K562 (cell line): ENCODE measurements around the gene CAPN2. TPM values are rescaled to one million over a fixed set of nuclear protein-coding genes. Genes with fewer than 3 reads are reported as not detected.

Experiments used
- BRCA1 ChIP-seq, 2 experiments: fragments of 450-650 bp in 1 of 2; sonication (generic) in 1 of 2; formaldehyde crosslinking in 1 of 2; IDR thresholded peaks; 2 replicates each; pipeline versions ENCODE4 v1.5.0 to v1.6.1; 2017 to 2020; ENCODE audit warnings: mild to moderate bottlenecking in 1 of 2, missing genetic modification reagents in 1 of 2
- FOXJ2 ChIP-seq: fragments of 200-800 bp; sonication (Bioruptor generic); IDR thresholded peaks from 2 replicates; pipeline ENCODE4 v1.6.1; 2016; ENCODE audit warnings: missing genetic modification characterization, missing compliant biosample characterization
- HNRNPLL ChIP-seq: fragments of 200-400 bp; formaldehyde crosslinking; IDR thresholded peaks from 2 replicates; pipeline ENCODE4 v1.6.1; 2017; ENCODE audit warnings: low read length, low read depth, mild to moderate bottlenecking; ENCODE audit not compliant: poor library complexity, severe bottlenecking
- IRF2 ChIP-seq: sonication (generic); formaldehyde crosslinking; IDR thresholded peaks from 2 replicates; pipeline ENCODE4 v1.8.1; 2022; ENCODE audit warnings: mild to moderate bottlenecking, missing genetic modification reagents
- KAT2B ChIP-seq: IDR thresholded peaks from one replicate; pipeline ENCODE4 v1.6.1; 2012; ENCODE audit warnings: low read depth, mild to moderate bottlenecking, control low read depth, inconsistent platforms, low read length, moderate library complexity
- KAT7 ChIP-seq: sonication (generic); formaldehyde crosslinking; IDR thresholded peaks from 2 replicates; pipeline ENCODE4 v1.8.0; 2022; ENCODE audit warnings: missing genetic modification reagents, mild to moderate bottlenecking, borderline replicate concordance
- MNT ChIP-seq, 2 experiments: fragments of 450-650 bp; conservative IDR thresholded peaks; 2 replicates each; pipeline ENCODE4 v1.6.1; 2017; ENCODE audit warnings: mild to moderate bottlenecking in 2 of 2, moderate library complexity in 2 of 2
- MTA3 ChIP-seq: fragments of 450-650 bp; formaldehyde crosslinking; IDR thresholded peaks from 2 replicates; pipeline ENCODE4 v1.6.1; 2017; ENCODE audit warnings: mild to moderate bottlenecking, borderline replicate concordance
- RBM39 ChIP-seq: fragments of 200-400 bp; formaldehyde crosslinking; optimal IDR thresholded peaks from 2 replicates; pipeline ENCODE3; 2018; ENCODE audit warnings: low read depth, low read length
- RERE ChIP-seq: sonication (generic); formaldehyde crosslinking; IDR thresholded peaks from 2 replicates; pipeline ENCODE4 v1.8.0; 2023; ENCODE audit warnings: missing genetic modification reagents, mild to moderate bottlenecking, borderline replicate concordance
- SMARCA5 ChIP-seq: fragments of 450-650 bp; IDR thresholded peaks from 2 replicates; pipeline ENCODE4 v1.6.1; 2016
- TOE1 ChIP-seq, 2 experiments: fragments of 450-650 bp in 1 of 2; sonication (generic) in 1 of 2; formaldehyde crosslinking in 1 of 2; IDR thresholded peaks; 2 replicates each; pipeline versions ENCODE4 v1.7.1 to v1.8.0; 2016 to 2022; ENCODE audit warnings: borderline replicate concordance in 2 of 2, mild to moderate bottlenecking in 2 of 2, antibody characterized with exemption in 1 of 2, inconsistent platforms in 1 of 2, low read depth in 1 of 2, missing genetic modification reagents in 1 of 2, moderate library complexity in 1 of 2
- ZBTB7A ChIP-seq: IDR thresholded peaks from 2 replicates; pipeline ENCODE4 v1.6.1; 2011; ENCODE audit warnings: low read depth, mild to moderate bottlenecking, low read length, moderate library complexity, borderline replicate concordance; ENCODE audit not compliant: control insufficient read depth
- ZNF121 ChIP-seq: sonication (generic); formaldehyde crosslinking; conservative IDR thresholded peaks from 2 replicates; pipeline ENCODE4 v1.8.0; 2022; ENCODE audit warnings: missing genetic modification reagents
- ZNF197 ChIP-seq: fragments of 200-800 bp; sonication (Bioruptor generic); IDR thresholded peaks from 2 replicates; pipeline ENCODE4 v1.6.1; 2016; ENCODE audit warnings: low read depth, missing genetic modification characterization, missing compliant biosample characterization
- ZNF3 ChIP-seq: fragments of 250-450 bp; sonication (Bioruptor Pico); IDR thresholded peaks from 2 replicates; pipeline ENCODE4 v1.5.0; 2021; ENCODE audit warnings: mild to moderate bottlenecking, moderate library complexity
- ZNF561 ChIP-seq: fragments of 450-650 bp; formaldehyde crosslinking; conservative IDR thresholded peaks from 2 replicates; pipeline ENCODE4 v1.4.0; 2020; ENCODE audit warnings: mild to moderate bottlenecking, moderate library complexity
- ZNF764 ChIP-seq: fragments of 250-450 bp; sonication (Bioruptor Pico); IDR thresholded peaks from 2 replicates; pipeline ENCODE4 v1.4.0; 2020; ENCODE audit warnings: low read depth, mild to moderate bottlenecking, moderate library complexity
- polyA plus RNA-seq, 8 experiments: library from polyadenylated mRNA; depleted of rRNA in 4 of 8; stranded (reverse) in 5 of 8; unstranded in 3 of 8; fragments of >200 nt; fragmentation: Nextera tagmentation in 2 of 8; fragmentation: Illumina TruSeq in 1 of 8; extraction: Ambion mirVana in 2 of 8; extraction: Trizol in 1 of 8; gene quantifications; 2 replicates each; pipeline versions ENCODE4 v1.2.1 to v1.2.3, GENCODE V29; 2011 to 2014; ENCODE audit warnings: inconsistent platforms in 1 of 8, missing spikeins in 1 of 8
- total RNA-seq, 7 experiments: library from RNA; depleted of rRNA in 6 of 7; stranded (reverse); fragments of >200 nt in 6 of 7; fragmentation: Illumina TruSeq in 2 of 7; extraction: Trizol in 2 of 7; gene quantifications; 2 replicates each; pipeline versions ENCODE4 v1.2.1 to v1.2.3, GENCODE V29; 2011 to 2021; ENCODE audit warnings: low replicate concordance in 1 of 7
- TF ChIP-seq, protein P1 (sequence below): fragments of 250-450 bp; sonication (Bioruptor Pico); IDR thresholded peaks from 2 replicates; pipeline ENCODE4 v1.8.0; 2022; ENCODE audit warnings: inconsistent platforms, mild to moderate bottlenecking, moderate library complexity, borderline replicate concordance

CAPN2 gene
- total and polyA plus RNA-seq, 9 of the 15 experiments (the other 6 are each of a cell fraction or from before 2014, with no cell fraction given), result 24.6 to 157 (median 101) TPM

- TF ChIP-seq RERE, result no peak
- peak; percentile 37; the same call in 1 of the 2 replicates for TF ChIP-seq TOE1 (IDR thresholded peaks at IDR 0.05; ENCODE audit: borderline replicate concordance)
- no peak for TF ChIP-seq TOE1 (CRISPR knock-in tag; IDR thresholded peaks at IDR 0.05; ENCODE audit: borderline replicate concordance, low read depth)
- no peak for TF ChIP-seq IRF2 (CRISPR knock-in tag)
- no peak for TF ChIP-seq BRCA1 (IDR thresholded peaks at IDR 0.05)
- no peak for TF ChIP-seq BRCA1 (CRISPR knock-in tag; IDR thresholded peaks at IDR 0.05)
- TF ChIP-seq FOXJ2 (tag), result no peak
- TF ChIP-seq KAT2B, result no peak
- no peak for TF ChIP-seq ZNF3 (CRISPR knock-in tag)
- no peak for TF ChIP-seq ZBTB7A
- no peak for TF ChIP-seq MTA3
- TF ChIP-seq, protein P1, sequence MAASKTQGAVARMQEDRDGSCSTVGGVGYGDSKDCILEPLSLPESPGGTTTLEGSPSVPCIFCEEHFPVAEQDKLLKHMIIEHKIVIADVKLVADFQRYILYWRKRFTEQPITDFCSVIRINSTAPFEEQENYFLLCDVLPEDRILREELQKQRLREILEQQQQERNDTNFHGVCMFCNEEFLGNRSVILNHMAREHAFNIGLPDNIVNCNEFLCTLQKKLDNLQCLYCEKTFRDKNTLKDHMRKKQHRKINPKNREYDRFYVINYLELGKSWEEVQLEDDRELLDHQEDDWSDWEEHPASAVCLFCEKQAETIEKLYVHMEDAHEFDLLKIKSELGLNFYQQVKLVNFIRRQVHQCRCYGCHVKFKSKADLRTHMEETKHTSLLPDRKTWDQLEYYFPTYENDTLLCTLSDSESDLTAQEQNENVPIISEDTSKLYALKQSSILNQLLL (CRISPR knock-in tag), result no peak
- no peak for TF ChIP-seq ZNF561 (CRISPR knock-in tag)
- TF ChIP-seq RBM39, result no peak
- TF ChIP-seq ZNF121 (CRISPR knock-in tag), result no peak
- TF ChIP-seq SMARCA5, result no peak
- TF ChIP-seq HNRNPLL, result no peak
- TF ChIP-seq ZNF197 (CRISPR knock-in tag), result peak; percentile 52
- no peak for TF ChIP-seq KAT7 (CRISPR knock-in tag)
- TF ChIP-seq MNT (conservative IDR thresholded peaks at IDR 0.05), result peak in 1 of 2 experiments; percentile 63; a peak in 2 of 4 replicates
- TF ChIP-seq ZNF764 (CRISPR knock-in tag), result no peak
Observed at GRCh38 chr1:223678841-223679240, 33.5 kb upstream of the CAPN2 start (continued).
